GM23248 (cell line): ENCODE data around the gene PTPRT. TPM values are rescaled to one million over a fixed set of nuclear protein-coding genes. Genes with fewer than 3 reads are reported as not detected.
"Not testable (repeated sequence)": the region's sequence is repeated elsewhere in the genome, so short reads cannot be mapped to it uniquely, and the experiment has no call there.

Source experiments
- DNase-seq: peaks from one replicate; pipeline ENCODE4 v3.0.0-alpha.2; 2015
- H2AFZ ChIP-seq: fragments of 200-600 bp; sonication (generic); 2 replicates; pipeline ENCODE4 v1.6.1; 2016; ENCODE audit warnings: antibody characterized with exemption
- H3F3A ChIP-seq: fragments of 200-600 bp; sonication (generic); 2 replicates; pipeline ENCODE4 v1.6.1; 2016; ENCODE audit warnings: mild to moderate bottlenecking, antibody characterized with exemption, mixed run types; ENCODE audit not compliant: insufficient read depth
- H3K27ac ChIP-seq: fragments of 200-600 bp; sonication (generic); 2 replicates; pipeline ENCODE4 v1.5.1; 2016; ENCODE audit warnings: mild to moderate bottlenecking
- H3K27me3 ChIP-seq: fragments of 200-600 bp; sonication (generic); replicated peaks from 2 replicates; pipeline ENCODE4 v1.6.1; 2016; ENCODE audit warnings: mild to moderate bottlenecking; ENCODE audit not compliant: insufficient read depth
- H3K36me3 ChIP-seq: fragments of 200-600 bp; sonication (generic); 2 replicates; pipeline ENCODE4 v1.6.1; 2016; ENCODE audit warnings: low read depth, mild to moderate bottlenecking
- H3K4me1 ChIP-seq: fragments of 200-600 bp; sonication (generic); 2 replicates; pipeline ENCODE4 v1.6.1; 2016; ENCODE audit warnings: mild to moderate bottlenecking; ENCODE audit not compliant: insufficient read depth
- H3K4me2 ChIP-seq: fragments of 200-600 bp; sonication (generic); one replicate; pipeline ENCODE4 v1.6.1; 2016; ENCODE audit warnings: mild to moderate bottlenecking; ENCODE audit not compliant: unreplicated experiment
- H3K4me3 ChIP-seq: fragments of 200-600 bp; sonication (generic); 2 replicates; pipeline ENCODE4 v1.5.1; 2016; ENCODE audit warnings: mild to moderate bottlenecking
- H3K79me2 ChIP-seq: fragments of 200-600 bp; sonication (generic); 2 replicates; pipeline ENCODE4 v1.6.1; 2016; ENCODE audit warnings: mild to moderate bottlenecking; ENCODE audit not compliant: insufficient read depth
- H3K9ac ChIP-seq: fragments of 200-600 bp; sonication (generic); 2 replicates; pipeline ENCODE4 v1.6.1; 2016; ENCODE audit warnings: mild to moderate bottlenecking
- H3K9me2 ChIP-seq: fragments of 200-600 bp; sonication (generic); 2 replicates; pipeline ENCODE4 v1.6.1; 2016; ENCODE audit warnings: mixed run types, mild to moderate bottlenecking, moderate library complexity; ENCODE audit not compliant: insufficient read depth
- H3K9me3 ChIP-seq: fragments of 200-600 bp; sonication (generic); one replicate; pipeline ENCODE4 v1.6.1; 2017; ENCODE audit warnings: low read depth
- H4K20me1 ChIP-seq: fragments of 200-600 bp; sonication (generic); 2 replicates; pipeline ENCODE4 v1.6.0; 2016; ENCODE audit not compliant: insufficient read depth
- EZH2 ChIP-seq: fragments of 200-600 bp; sonication (generic); IDR thresholded peaks from 2 replicates; pipeline ENCODE4 v1.6.1; 2018; ENCODE audit warnings: antibody characterized with exemption, mild to moderate bottlenecking; ENCODE audit not compliant: insufficient read depth, poor library complexity, severe bottlenecking
- EZH2phosphoT487 ChIP-seq: fragments of 200-600 bp; sonication (generic); IDR thresholded peaks from 2 replicates; pipeline ENCODE4 v1.6.1; 2018; ENCODE audit warnings: antibody characterized with exemption, moderate library complexity, mild to moderate bottlenecking, low read depth; ENCODE audit not compliant: insufficient read depth
- WGBS, 2 experiments: methylation state at CpG; one replicate each; pipeline ENCODE4 v1.1.6; 2015 to 2017; ENCODE audit warnings: low lambda C conversion rate in 2 of 2, low coverage in 1 of 2; ENCODE audit errors: missing lambda C conversion rate in 2 of 2; 5-methylcytosine and 5-hydroxymethylcytosine counted together
- in situ Hi-C: fragments of 300-500 bp; cut with MboI; formaldehyde crosslinking; loops from 2 replicates; pipeline ENCODE4 v1.15.0; 2020
- polyA plus RNA-seq: library from polyadenylated mRNA; unstranded; fragments of >200 nt; fragmentation: Nextera tagmentation; extraction: Ambion mirVana; gene quantifications from 2 replicates; pipeline ENCODE4 v1.2.1, GENCODE V29; 2016
- total RNA-seq: library from RNA; depleted of rRNA; stranded (reverse); fragments of >200 nt; shearing (Covaris generic); gene quantifications from 2 replicates; pipeline ENCODE4 v1.2.3, GENCODE V29; 2014

Gene PTPRT
- total and polyA plus RNA-seq, 2 experiments from 2014 or later, result not detected

DNA sequence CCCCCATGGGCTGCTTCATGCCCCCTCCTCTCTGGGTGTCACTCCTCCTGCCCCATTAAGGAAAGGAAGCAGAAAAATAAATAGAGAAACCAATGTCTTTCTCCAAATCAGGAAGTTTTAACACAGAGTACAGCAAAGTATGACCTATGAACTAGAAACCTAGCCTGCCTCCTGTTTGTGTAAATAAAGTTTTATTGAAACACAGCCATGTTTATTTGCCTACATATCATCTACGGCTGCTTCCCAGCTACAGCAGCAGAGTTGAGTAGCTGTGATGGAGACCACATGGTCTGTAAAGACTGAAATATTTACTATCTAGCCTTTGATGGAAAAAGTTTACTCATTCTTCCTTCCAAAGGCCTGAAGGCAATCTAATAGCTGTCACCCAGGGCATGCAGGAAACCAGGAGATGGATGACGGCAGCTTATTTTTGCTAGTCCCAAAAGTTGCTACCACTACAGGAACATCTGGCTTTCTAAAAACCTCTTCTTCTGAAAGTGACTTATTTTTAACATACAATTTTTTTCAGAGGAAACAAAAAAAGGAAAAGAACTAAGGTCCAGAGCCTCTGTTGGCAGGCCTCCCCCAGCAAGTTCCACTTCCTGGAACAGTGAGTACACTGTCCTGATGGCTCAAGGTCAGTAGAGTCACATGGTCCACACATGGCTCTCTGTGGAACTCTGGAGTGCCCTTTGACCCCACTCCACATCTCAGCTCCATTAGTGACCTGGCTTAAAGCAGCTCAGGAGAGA is 287.8 kb downstream of the PTPRT start:
- H3K9me3 ChIP-seq, result no peaks in the 10 kb centered on the region
- no peak overlapping the region for H3K9ac ChIP-seq
- H3K36me3 ChIP-seq, result no peaks in the 10 kb centered on the region
- no peak for DNase-seq
- TF ChIP-seq EZH2 (no peak), EZH2phosphoT487 (no peak)
- no peaks in the 10 kb centered on the region for H3K79me2 ChIP-seq
- no peaks in the 10 kb centered on the region for H3K27me3 ChIP-seq
- no peaks in the 10 kb centered on the region for H3K4me1 ChIP-seq
- no peaks in the 10 kb centered on the region for H4K20me1 ChIP-seq
- no peak overlapping the region for H3K27ac ChIP-seq
- no peak overlapping the region for H2AFZ ChIP-seq
- H3F3A ChIP-seq, result no peaks in the 10 kb centered on the region
- in situ Hi-C loops, result no loop called here
- H3K9me2 ChIP-seq, result no peaks in the 10 kb centered on the region
- no peak overlapping the region for H3K4me2 ChIP-seq
- WGBS, 2 experiments, result 0 to 1% methylated on average over 2 of the region's 2 CpGs
- no peak overlapping the region for H3K4me3 ChIP-seq

- H3K79me2 ChIP-seq, H3K27ac ChIP-seq, H3K4me1 ChIP-seq, H2AFZ ChIP-seq, H3K4me2 ChIP-seq, DNase-seq, H3K9me2 ChIP-seq, H3K36me3 ChIP-seq, H3F3A ChIP-seq, H3K9me3 ChIP-seq, H3K4me3 ChIP-seq, in situ Hi-C loops, H4K20me1 ChIP-seq, H3K9ac ChIP-seq, H3K27me3 ChIP-seq: not testable (repeated sequence)
- 12% methylated on average over 5 of the region's 5 CpGs for WGBS, 2 experiments
These were observed 288.9 kb downstream of the PTPRT start for GRCh38 chr20:42900764-42901163.

- in situ Hi-C loops, result no loop called here
- H4K20me1 ChIP-seq, result no peaks in the 10 kb centered on the region
- 23 to 58% methylated on average over 1 of the region's 1 CpG for WGBS, 2 experiments
These were observed 294.7 kb downstream of the PTPRT start for GRCh38 chr20:42895020-42895419.

DNA sequence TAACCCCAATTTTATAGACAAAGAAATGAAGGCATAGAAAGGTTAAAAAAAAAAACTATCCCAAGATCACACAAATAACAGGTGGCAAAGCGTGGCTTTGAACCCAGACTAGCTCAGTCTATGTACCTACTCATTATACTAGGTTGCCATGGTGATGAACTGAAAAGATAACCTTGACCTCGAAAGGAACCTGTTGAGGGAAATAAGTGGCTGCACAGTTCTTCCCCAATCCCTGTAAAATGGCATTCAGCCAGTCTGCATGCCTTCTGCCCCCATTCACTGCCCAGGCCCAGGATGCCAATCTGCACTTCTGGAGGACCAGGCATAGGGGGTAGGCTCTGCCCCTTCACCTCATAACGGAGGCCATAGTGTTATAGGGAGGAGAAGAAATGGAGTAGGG is 295.2 kb downstream of the PTPRT start:
- no peaks in the 10 kb centered on the region for H3K9me3 ChIP-seq
- H3K4me1 ChIP-seq, result no peaks in the 10 kb centered on the region
- no peaks in the 10 kb centered on the region for H4K20me1 ChIP-seq
- no peaks in the 10 kb centered on the region for H3F3A ChIP-seq
- no peak overlapping the region for H2AFZ ChIP-seq
- no peak overlapping the region for H3K4me2 ChIP-seq
- H3K9me2 ChIP-seq, result no peaks in the 10 kb centered on the region
- H3K79me2 ChIP-seq, result no peaks in the 10 kb centered on the region
- no peak overlapping the region for H3K9ac ChIP-seq
- no peak for DNase-seq
- no peaks in the 10 kb centered on the region for H3K36me3 ChIP-seq
- TF ChIP-seq EZH2 (no peak), EZH2phosphoT487 (no peak)
- no peaks in the 10 kb centered on the region for H3K27me3 ChIP-seq
- H3K27ac ChIP-seq, result no peak overlapping the region
- WGBS, 2 experiments, result 12 to 15% methylated on average over 3 of the region's 3 CpGs
- in situ Hi-C loops, result no loop called here
- H3K4me3 ChIP-seq, result no peak overlapping the region

More at GRCh38 chr20:42895020-42895419, 294.7 kb downstream of the PTPRT start:
- H3F3A ChIP-seq, result no peaks in the 10 kb centered on the region
- no peaks in the 10 kb centered on the region for H3K36me3 ChIP-seq
- H3K9me3 ChIP-seq, result no peaks in the 10 kb centered on the region
- H3K9ac ChIP-seq, result no peak overlapping the region
- TF ChIP-seq EZH2 (no peak), EZH2phosphoT487 (no peak)
- H3K9me2 ChIP-seq, result no peaks in the 10 kb centered on the region
- no peaks in the 10 kb centered on the region for H3K4me1 ChIP-seq
- no peak overlapping the region for H3K4me2 ChIP-seq
- H3K4me3 ChIP-seq, result no peak overlapping the region
- H3K27me3 ChIP-seq, result no peaks in the 10 kb centered on the region
- no peak for DNase-seq
- H2AFZ ChIP-seq, result no peak overlapping the region
- H3K27ac ChIP-seq, result no peak overlapping the region
- H3K79me2 ChIP-seq, result no peaks in the 10 kb centered on the region

- no peaks in the 10 kb centered on the region for H4K20me1 ChIP-seq
- H3K79me2 ChIP-seq, result no peaks in the 10 kb centered on the region
- DNase-seq, result no peak
- no peak overlapping the region for H2AFZ ChIP-seq
- no peaks in the 10 kb centered on the region for H3K4me1 ChIP-seq
- in situ Hi-C loops, result no loop called here
- H3K4me3 ChIP-seq, result no peak overlapping the region
- no peaks in the 10 kb centered on the region for H3K9me2 ChIP-seq
- no peaks in the 10 kb centered on the region for H3F3A ChIP-seq
- no peak overlapping the region for H3K27ac ChIP-seq
- WGBS, 2 experiments, result 31 to 32% methylated on average over 3 of the region's 3 CpGs
- H3K27me3 ChIP-seq, result no peaks in the 10 kb centered on the region
- TF ChIP-seq EZH2, result no peak
- H3K9me3 ChIP-seq, result no peaks in the 10 kb centered on the region
- no peak overlapping the region for H3K9ac ChIP-seq
- no peak overlapping the region for H3K4me2 ChIP-seq
- no peaks in the 10 kb centered on the region for H3K36me3 ChIP-seq
These were observed 300.2 kb downstream of the PTPRT start for GRCh38 chr20:42889517-42889916.
